GM18508 (cell line): ENCODE data around the gene FGD4.

Experiments
- ATAC-seq: cut with Tn5 transposase; IDR thresholded peaks from one replicate; pipeline ENCODE4 v1.9.1; 2021; ENCODE audit warnings: moderate number of reproducible peaks; ENCODE audit not compliant: insufficient read depth, unreplicated experiment

The FGD4 gene

DNA sequence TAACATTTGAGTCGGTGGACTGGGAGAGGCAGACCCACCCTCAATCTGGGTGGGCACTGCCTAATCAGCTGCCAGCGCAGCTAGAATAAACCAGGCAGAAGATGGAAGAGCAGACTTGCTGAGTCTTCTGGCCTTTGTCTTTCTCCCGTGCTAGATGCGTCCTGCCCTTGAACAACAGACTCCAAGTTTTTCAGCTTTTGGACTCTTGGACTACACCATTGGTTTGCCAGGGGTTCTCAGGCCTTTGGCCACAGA is 252.5 kb downstream of the FGD4 start:
- no peak for ATAC-seq

- ATAC-seq = no peak
Observed at GRCh38 chr12:32659908-32660440, 260.6 kb downstream of the FGD4 start.

DNA sequence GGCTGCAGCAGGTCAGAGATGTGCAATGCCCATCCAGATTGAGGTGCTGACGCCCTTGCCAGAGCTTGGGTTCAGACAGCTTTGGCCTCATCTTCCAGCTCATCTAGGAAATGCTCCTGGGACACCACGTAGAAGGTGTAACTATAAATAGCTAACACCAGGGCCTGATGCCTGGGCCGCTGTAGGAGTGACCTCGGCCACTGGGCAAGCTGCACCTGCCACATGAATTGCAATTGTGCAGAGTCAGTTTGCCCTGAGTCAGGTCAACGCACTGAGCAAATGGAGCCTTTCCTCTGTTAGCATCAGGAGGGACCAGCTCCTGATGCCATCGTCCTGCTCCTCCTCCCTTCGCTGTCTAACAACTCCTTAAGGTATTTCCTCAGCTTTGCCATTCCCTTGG is 262.3 kb downstream of the FGD4 start:
- ATAC-seq = no peak

GRCh38 chr12:32662665-32663064 is 263.3 kb downstream of the FGD4 start:
- ATAC-seq = no peak

DNA sequence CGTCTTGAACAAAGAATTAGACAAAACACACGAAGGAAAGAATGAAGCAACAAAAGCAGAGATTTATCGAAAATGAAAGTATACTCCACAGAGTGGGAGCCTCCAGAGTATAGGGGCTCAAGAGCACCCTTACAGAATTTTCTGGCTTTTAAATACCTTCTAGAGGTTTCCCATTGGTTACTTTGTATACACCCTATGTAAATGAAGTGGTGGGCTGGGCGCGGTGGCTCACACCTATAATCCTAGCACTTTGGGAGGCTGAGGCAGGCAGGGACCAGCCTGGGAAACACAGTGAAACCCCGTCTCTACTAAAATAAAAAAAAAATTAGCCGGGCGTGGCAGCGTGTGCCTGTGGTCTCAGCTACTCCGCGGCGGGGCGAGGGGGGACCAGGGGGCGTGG is 266.7 kb downstream of the FGD4 start:
- ATAC-seq = no peak

DNA sequence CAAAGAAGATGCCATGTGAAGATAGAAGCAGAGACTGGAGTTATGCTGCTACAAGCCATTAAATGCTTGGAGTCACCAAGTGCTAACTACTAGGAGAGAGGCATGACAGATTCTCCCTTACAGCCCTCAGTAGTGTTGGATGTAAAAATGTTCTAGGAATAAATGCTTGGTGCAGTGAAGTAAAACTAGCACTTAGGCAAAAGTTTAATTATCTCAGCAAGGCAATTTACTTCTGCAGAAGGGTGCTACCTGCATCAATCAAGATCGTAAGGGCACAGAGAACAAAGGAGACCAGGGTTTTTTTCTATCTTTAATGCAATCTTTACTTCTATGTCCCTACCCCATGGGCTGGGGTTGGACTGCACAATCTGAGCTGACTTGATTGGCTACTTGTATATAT is 270.2 kb downstream of the FGD4 start:
- ATAC-seq = no peak

DNA sequence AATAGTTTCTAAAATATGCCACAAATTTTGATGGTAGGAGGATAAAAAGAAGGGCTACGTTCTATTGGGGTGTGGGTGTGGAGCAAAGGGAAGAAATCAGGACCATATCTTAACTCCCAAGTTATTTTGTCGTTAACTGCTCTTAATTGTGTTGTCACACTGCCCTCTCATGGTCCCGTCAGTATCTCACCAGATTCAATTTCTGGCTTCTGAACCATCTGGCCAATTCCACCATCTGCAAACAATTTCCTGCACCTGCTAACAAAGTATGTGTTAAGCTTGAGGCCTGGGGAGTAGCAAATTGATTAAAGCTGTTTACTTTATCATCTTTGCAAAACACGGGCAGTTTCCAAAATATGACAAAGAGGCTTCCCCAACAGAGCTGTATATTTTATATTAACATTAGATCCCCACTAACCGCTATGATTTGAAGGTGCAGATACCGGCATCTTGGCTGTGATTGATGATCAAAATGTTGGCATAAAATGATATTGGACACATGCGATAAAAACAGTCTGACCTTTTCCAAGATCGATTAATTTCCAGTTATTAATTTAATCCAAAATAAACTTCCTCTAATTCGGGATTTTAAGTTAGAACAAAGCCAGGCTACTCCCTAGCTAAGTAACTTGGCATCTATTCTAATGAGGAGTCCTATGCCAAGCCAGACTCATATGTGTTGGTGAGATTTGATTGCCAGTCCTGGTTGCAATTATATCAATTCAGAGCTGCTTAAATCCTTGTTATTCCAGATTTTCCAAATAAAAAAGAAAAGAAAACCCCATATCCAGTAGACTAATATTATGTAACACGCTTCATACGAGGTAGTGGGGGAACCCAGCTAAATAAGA is 272.8 kb downstream of the FGD4 start:
- ATAC-seq = no peak

GRCh38 chr12:32679091-32679919 is 279.9 kb downstream of the FGD4 start, which contains the start of gene DNM1L:
Gene DNM1L (plus strand): TSS chr12:32679301. CDS start chr12:32679364, 63 bp downstream.
- peak; percentile 93 for ATAC-seq

DNA sequence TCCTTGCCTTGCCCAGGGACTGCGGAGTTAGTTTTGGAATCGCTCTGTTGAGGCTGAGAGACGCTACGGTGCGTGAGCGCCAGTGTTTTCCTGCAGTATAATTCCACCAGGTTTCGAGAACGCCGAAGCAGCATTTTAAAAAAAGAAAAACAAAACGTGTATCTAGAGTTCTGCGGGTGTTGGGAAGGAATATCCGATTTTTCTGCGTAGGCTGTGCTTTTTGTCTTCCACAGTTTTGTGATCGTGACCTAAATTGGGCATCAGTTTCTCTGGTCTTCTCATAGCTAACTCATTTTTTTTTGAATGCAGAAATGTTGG is 280.5 kb downstream of the FGD4 start:
- no peak for ATAC-seq

GRCh38 chr12:32680787-32681186 is 281.4 kb downstream of the FGD4 start:
- no peak for ATAC-seq

DNA sequence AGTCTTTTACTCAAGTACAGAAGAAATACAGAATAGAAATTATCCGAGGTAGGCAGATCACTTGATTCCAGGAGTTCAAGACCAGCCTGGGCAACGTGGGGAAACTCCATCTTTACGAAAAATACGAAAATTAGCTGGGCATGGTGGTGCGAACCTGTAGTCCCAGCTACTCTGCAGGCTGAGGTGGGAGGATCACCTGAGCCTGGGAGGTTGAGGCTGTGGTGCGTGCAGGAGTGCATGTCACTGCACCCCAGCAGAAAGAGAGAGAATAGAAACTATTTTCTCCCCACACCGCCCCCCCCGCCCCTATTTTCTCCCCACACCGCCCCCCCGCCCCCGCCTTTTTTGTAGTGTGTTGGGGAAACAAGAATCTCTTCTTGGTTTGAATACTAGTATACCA is 281.9 kb downstream of the FGD4 start:
- ATAC-seq = no peak

- no peak for ATAC-seq
Observed at GRCh38 chr12:32686340-32686739, 287.0 kb downstream of the FGD4 start.

DNA sequence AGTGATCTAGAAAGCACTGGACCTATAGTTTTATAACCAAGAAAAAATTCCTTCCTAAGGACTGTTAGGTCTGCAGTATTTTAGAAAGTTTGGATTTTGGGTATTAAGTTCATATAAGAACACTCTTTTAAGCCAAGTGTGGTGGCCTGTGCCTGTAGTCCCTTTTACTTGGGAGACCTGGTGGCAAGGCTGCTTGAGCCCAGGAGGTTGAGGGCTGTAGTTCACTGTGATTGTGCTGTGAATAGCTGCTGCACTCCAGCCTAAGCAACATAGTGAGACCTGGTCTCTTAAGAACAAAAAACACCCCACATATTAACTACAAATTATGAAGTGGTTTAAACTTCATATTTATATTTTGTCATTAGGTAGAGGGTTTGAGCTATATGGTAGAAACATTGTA is 289.4 kb downstream of the FGD4 start:
- ATAC-seq = no peak

- ATAC-seq = no peak
Observed at GRCh38 chr12:32690927-32691326, 291.6 kb downstream of the FGD4 start.

DNA sequence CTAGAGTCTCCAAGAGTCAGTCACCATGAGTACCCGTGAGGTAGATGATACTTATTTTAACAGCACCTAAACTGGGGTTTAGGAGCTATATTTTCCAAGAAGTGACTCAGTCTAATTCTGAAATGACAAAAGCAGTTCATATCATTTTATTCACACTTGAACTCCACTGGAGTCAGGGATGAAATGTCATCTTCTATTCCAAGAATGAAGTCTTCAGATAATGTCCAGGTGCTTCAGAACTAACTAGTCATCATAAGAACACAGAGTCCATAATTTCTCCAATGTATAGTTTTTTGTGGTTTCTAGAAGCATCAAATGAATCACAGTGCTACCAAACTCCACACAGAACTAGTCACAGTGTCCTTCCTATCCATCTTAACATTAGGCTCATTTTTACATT is 293.0 kb downstream of the FGD4 start:
- no peak for ATAC-seq

- ATAC-seq = no peak
Observed at GRCh38 chr12:32693036-32693435, 293.7 kb downstream of the FGD4 start.
